ENCODE results near the gene CCR2.

The CCR2 gene

GRCh38 chr3:46353647-46354410 lies at the start of gene CCR2:
TSS of gene CCR2 (plus strand) at chr3:46354111. CDS start at chr3:46357528, 3,417 bp downstream.
- TF ChIP-seq, protein P1, sequence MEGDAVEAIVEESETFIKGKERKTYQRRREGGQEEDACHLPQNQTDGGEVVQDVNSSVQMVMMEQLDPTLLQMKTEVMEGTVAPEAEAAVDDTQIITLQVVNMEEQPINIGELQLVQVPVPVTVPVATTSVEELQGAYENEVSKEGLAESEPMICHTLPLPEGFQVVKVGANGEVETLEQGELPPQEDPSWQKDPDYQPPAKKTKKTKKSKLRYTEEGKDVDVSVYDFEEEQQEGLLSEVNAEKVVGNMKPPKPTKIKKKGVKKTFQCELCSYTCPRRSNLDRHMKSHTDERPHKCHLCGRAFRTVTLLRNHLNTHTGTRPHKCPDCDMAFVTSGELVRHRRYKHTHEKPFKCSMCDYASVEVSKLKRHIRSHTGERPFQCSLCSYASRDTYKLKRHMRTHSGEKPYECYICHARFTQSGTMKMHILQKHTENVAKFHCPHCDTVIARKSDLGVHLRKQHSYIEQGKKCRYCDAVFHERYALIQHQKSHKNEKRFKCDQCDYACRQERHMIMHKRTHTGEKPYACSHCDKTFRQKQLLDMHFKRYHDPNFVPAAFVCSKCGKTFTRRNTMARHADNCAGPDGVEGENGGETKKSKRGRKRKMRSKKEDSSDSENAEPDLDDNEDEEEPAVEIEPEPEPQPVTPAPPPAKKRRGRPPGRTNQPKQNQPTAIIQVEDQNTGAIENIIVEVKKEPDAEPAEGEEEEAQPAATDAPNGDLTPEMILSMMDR (conservative IDR thresholded peaks at IDR 0.05; ENCODE audit: low read depth, low read length) = no peak
- DNase-seq (ENCODE audit: low read depth) = no peak
- H3K4me3 ChIP-seq (ENCODE audit: low read length) = no peak within 1 kb of the TSS

- H3K4me3 ChIP-seq (ENCODE audit: low read length) = no peak overlapping the region
- TF ChIP-seq, protein P1 (conservative IDR thresholded peaks at IDR 0.05; ENCODE audit: low read depth, low read length) = no peak
- DNase-seq (ENCODE audit: low read depth) = no peak
Observed at GRCh38 chr3:46304739-46305138, 49.2 kb upstream of the CCR2 start.

DNA sequence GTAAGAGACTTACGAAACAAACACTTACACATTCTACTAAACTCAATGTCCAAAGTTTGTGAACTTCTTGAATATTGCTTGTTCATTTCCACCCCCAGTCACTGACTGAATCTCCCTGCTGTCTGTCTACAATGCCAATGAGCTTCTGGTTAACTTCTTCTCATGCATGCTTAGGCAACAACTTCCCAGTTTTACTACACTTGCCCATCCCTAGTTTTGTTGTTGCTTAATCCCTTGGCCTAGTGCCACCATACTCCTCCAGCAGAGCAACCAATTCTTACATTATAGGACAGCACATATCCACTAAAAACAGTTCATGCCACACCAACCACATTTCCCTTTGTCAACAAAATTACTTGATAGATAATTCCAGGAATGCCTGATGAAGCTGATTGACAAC lies 40.9 kb upstream of the CCR2 start:
- DNase-seq (ENCODE audit: low read depth) = peak; percentile 14

GRCh38 chr3:46314517-46314916 lies 39.4 kb upstream of the CCR2 start:
- DNase-seq (ENCODE audit: low read depth) = no peak

More for the DNA sequence above, 40.9 kb upstream of the CCR2 start:
- TF ChIP-seq, protein P1 (conservative IDR thresholded peaks at IDR 0.05; ENCODE audit: low read depth, low read length) = no peak
- H3K4me3 ChIP-seq (ENCODE audit: low read length) = no peak overlapping the region

GRCh38 chr3:46316206-46316605 lies 37.7 kb upstream of the CCR2 start:
- H3K4me3 ChIP-seq (ENCODE audit: low read length) = no peak overlapping the region
- DNase-seq (ENCODE audit: low read depth) = no peak
- TF ChIP-seq, protein P1 (conservative IDR thresholded peaks at IDR 0.05; ENCODE audit: low read depth, low read length) = no peak

More at GRCh38 chr3:46314517-46314916, 39.4 kb upstream of the CCR2 start:
- H3K4me3 ChIP-seq (ENCODE audit: low read length) = no peak overlapping the region
- TF ChIP-seq, protein P1 (conservative IDR thresholded peaks at IDR 0.05; ENCODE audit: low read depth, low read length) = no peak

- TF ChIP-seq, protein P1 (conservative IDR thresholded peaks at IDR 0.05; ENCODE audit: low read depth, low read length) = no peak
- no peak for DNase-seq (ENCODE audit: low read depth)
- no peak overlapping the region for H3K4me3 ChIP-seq (ENCODE audit: low read length)
Observed at GRCh38 chr3:46318207-46318927, 35.5 kb upstream of the CCR2 start.
